ENCODE measurements around the gene MYO1B.

DNA sequence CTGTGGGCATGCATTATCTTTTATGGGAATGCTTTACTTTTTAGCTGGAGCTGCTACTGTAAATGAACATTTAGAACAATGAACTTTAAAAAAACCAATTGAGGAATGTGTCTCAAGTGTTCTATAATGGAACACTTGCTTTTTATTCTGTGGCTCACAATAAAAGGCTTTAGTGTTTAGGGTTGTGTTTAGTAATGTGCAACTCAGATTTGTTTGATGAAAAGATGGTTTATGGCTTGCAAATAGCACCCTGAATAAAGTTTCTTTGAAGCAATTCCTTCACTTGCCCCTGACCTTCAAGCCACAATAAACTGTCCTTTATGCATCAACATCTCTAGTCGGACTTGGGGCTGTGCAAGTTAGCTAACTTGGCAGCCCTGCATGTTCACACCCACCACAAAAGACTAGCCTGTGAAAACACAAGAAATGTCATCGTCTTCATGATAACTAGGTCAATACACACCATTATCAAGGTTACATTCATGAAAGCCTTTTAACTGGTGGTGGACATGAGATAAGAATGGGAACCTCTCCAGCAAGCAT is 98.7 kb downstream of the MYO1B start:
- TF ChIP-seq POLR2AphosphoS5 (IDR thresholded peaks at IDR 0.05; ENCODE audit: borderline replicate concordance, low read depth, low read length) (no peak), EZH2 (IDR thresholded peaks at IDR 0.05) (no peak)
